ENCODE results near the gene SPAG4.

SPAG4 gene

DNA sequence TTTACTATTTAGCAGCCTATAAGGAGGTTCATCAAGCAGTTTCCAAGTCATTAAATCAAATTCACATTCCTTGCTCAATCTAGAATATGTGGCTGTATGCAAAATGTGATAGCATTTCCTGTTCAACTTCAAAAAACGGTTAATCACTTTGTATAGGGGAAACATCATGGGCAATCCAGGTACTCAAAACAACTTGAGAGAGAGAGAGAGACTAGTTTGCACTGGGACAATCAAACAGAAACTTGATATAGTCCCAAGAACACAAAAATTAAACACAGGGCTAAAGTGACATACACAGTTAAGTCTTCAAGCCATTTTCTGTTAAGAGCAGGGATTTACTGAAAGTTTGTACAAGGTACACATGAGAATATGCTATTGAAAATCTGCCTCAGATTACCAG lies 41.6 kb downstream of the SPAG4 start:
- no peak for DNase-seq (ENCODE audit: low spot score)

DNA sequence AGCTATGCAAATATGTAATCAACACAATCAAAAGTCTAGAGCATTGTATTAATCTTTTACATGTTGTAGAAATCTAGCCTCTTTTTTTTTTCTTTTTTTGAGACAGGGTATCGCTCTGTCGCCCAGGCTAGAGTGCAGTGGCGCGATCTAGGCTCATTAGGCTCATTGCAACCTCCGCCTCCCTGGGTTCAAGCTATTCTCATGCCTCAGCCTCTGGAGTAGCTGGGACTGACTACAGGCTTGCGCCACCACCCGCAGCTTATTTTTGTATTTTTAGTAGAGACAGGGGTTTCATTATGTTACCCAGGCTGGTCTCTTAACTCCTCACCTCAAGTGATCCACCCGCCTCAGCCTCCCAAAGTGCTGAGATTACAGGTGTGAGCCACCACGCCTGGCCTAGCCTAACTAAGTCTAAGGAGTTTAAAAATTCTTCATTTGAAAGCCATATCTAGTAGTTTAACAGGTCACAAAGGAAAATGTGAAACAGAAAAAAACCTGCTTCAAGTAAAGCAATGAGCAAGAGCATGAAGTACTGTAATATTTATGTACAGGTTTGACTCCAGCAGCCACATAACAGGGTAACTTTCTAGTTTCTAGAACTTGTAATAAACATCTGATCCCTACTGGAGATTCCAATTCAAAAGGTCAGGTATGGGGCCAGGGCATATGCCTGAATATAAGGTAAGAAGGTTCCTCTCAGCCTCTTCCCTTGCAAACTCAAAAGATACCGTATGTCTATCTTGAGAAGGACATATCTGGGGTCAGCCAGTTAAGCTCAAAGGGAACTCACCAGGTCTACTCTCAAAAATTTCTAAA lies 44.7 kb downstream of the SPAG4 start:
- DNase-seq (ENCODE audit: low spot score), result no peak

DNA sequence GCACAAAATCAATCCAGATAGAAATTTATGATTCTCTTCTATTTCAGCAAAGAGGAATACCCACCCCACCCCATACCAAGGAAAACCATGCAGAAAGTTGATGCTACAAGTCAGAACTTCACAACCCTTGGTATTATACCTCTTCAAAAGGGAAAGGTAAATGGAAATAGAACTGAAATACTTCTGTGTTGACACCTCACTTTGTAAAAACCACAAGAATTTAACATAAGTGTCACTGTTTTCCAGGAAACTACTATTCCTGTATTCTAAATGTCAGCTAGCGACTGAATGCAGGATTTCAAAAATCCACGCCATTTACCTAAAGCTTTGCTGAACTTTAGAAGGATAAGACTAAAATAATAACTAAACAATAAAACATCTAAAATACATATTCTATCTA lies 45.4 kb downstream of the SPAG4 start:
- DNase-seq (ENCODE audit: low spot score), result no peak

GRCh38 chr20:35661908-35662307 lies 46.3 kb downstream of the SPAG4 start:
- DNase-seq (ENCODE audit: low spot score), result no peak

- DNase-seq (ENCODE audit: low spot score), result no peak
These were observed 46.9 kb downstream of the SPAG4 start for GRCh38 chr20:35662551-35662950.

DNA sequence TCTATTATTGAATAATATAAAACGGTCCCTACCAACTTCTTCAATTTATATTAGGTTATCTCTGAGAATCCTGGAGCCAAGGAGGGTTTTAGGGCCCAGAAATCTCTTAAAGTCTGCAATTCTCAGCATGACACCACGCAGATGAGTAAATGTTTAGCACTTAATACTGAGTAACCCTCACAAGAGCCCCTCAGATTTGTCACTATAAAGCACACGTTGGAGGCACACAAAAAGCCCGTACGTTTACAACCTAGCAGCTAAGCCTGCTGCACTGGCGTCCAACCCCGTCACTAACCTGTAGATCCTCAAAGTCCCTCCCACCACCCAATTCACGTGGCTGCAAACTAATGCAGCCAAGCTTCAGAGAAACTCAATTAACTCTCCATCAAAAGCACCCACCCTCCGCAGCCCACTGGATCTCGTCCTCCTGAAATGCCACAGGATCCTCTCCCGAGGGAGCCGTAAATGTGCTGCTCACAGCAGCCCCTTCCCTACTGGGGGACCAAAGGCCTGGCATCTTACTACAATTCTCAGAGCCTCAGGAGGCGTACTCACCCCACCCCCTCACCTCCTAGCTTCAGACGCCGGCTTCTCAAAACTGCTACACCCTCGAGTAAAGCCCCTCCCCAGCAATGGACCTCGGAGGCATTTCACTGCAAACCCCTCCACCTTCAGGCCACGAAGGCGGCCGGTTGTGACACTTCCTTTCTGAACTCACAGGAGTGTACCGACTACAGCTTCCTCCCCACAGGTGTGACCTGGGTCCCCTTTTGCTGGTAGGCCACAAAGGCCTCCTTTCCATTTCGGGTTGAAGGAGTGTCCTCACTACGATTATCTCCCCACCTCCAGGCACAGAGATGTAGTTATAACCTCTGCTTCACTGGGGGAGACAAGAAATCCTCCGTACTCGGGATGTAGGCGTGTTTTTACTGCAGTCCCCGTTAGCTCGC lies 48.2 kb downstream of the SPAG4 start:
- peak; percentile 32 for DNase-seq (ENCODE audit: low spot score)

DNA sequence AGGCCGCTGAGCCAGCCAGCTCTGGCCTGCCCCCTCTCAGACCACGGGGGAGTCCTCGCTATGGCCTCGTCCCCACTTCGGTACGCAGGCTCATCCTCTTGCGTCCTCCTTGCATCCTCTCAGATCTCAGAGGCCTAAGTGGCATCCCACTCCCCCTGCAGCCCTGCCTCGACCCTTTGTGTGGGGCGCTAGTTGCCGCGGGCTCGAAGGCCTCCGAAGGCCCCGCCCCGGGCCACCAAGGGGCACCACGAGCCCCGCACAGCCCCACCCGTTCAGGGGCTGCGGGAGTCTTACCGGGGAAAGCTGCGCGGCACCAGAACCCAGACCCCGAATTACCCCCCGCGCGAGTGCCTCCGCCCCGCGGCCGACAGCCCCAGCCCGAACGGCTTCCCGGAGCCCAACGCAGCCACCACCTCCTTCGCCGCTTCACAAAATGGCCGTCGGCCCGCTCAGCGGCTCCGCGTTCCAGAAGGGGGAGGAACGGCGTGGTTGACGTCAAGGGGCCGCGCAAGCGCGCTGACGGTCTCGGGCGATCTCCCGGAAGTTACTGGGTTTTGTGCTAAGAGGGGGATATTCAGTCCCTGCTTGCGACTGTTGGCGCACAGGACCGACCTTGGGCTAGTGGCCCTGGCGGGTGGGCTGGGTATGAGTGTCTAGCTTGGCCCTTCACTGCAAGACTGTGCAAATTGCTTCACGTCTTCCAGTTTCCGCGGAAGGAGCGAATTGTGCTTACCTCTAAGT lies 49.0 kb downstream of the SPAG4 start, which contains the start of the genes CPNE1 and RBM12:
TSS of gene CPNE1 (minus strand) at position 435 of the 741 bp plus-strand sequence. CDS start 31,977 bp downstream, outside the sequence.
TSS of gene RBM12 (minus strand) at position 435 of the 741 bp plus-strand sequence. CDS start 9,578 bp downstream, outside the sequence.
- DNase-seq (ENCODE audit: low spot score), result peak; percentile 98

- DNase-seq (ENCODE audit: low spot score), result no peak
These were observed 50.3 kb downstream of the SPAG4 start for GRCh38 chr20:35665949-35666288.

- DNase-seq (ENCODE audit: low spot score), result no peak
These were observed 53.6 kb downstream of the SPAG4 start for GRCh38 chr20:35669221-35669620.

DNA sequence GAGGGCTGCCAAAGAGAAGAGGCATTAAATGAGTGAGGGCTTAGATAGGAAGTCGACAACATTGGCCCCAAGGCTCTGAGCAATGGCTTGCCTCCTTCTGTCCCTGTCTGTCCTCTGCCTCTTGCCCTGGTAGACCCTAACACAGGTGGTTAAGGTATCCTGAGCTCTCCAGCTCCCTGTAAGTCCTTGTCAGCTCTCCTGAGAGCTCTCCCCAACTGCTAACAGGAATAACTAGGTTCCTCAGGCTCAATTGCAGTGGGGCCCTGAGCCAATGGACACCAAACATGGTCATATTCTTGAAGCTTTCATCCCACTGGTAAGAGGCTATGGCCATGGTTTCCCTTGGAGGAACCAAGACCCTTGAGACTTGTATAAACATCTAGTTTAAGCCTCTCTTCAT lies 54.1 kb downstream of the SPAG4 start:
- no peak for DNase-seq (ENCODE audit: low spot score)

Data from AG08396 (cell line).